H1 (cell line): ENCODE results near the gene EPB41L2. TPM values are rescaled to one million over a fixed set of nuclear protein-coding genes. Genes with fewer than 3 reads are reported as not detected.

Experiments
- CBX8 ChIP-seq: fragments of 300-800, 300-1000 bp; sonication (generic); IDR thresholded peaks from 2 replicates; pipeline ENCODE4 v1.7.1; 2016; ENCODE audit warnings: low read depth, low read length, borderline replicate concordance
- polyA plus RNA-seq, 7 experiments: library from polyadenylated mRNA; depleted of rRNA in 3 of 7; stranded (reverse) in 5 of 7; unstranded in 2 of 7; fragments of >200 nt in 5 of 7; fragments of 200-250 nt in 2 of 7; gene quantifications; 1 replicate in 5 of 7; 2 replicates in 1 of 7; 4 replicates in 1 of 7; pipeline versions ENCODE4 v1.2.1 to v1.2.3, GENCODE V29; 2011 to 2013; ENCODE audit warnings: missing spikeins in 2 of 7, mixed read lengths in 2 of 7
- total RNA-seq: library from RNA; stranded (reverse); fragmentation: NEBNext Ultra II Directional; extraction: Animal tissue kit (Norgen Biotek cat#: 25700); gene quantifications from 2 replicates; pipeline ENCODE4 v1.2.1, GENCODE V29; 2021
- TF ChIP-seq, protein P1 (sequence below), 3 experiments: IDR thresholded peaks; 1 replicate in 2 of 3; 2 replicates in 1 of 3; pipeline versions ENCODE4 v1.5.1 to v1.6.1; 2011; ENCODE audit warnings: low read length in 3 of 3, mild to moderate bottlenecking in 3 of 3, inconsistent platforms in 2 of 3, low read depth in 1 of 3, moderate library complexity in 1 of 3; ENCODE audit not compliant: insufficient read depth in 1 of 3; ENCODE audit errors: control extremely low read depth in 1 of 3

EPB41L2 gene
- total and polyA plus RNA-seq, 2 of the 8 experiments (the other 6 are each of a cell fraction or from before 2014, with no cell fraction given): 22.5 to 123 TPM

DNA sequence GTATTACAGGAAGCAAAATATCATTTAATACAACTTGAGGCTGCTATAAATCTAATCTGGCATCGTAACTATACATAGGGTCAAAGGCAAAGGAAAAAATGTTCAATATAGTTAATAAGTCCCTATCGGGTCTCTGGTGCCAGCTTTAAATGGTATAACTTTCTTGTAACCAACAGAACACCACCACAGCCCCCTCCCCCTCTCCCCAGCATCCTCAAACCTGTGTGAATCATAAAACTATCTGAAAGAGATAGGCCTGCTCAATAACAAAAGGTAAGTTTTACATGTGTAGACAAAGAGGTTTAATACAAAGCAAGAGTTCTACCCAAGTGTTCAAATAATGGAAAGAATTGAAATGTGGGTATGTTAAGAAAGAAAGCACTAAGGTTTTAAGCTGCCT lies 223.7 kb downstream of the EPB41L2 start (continued):
- TF ChIP-seq, protein P1, sequence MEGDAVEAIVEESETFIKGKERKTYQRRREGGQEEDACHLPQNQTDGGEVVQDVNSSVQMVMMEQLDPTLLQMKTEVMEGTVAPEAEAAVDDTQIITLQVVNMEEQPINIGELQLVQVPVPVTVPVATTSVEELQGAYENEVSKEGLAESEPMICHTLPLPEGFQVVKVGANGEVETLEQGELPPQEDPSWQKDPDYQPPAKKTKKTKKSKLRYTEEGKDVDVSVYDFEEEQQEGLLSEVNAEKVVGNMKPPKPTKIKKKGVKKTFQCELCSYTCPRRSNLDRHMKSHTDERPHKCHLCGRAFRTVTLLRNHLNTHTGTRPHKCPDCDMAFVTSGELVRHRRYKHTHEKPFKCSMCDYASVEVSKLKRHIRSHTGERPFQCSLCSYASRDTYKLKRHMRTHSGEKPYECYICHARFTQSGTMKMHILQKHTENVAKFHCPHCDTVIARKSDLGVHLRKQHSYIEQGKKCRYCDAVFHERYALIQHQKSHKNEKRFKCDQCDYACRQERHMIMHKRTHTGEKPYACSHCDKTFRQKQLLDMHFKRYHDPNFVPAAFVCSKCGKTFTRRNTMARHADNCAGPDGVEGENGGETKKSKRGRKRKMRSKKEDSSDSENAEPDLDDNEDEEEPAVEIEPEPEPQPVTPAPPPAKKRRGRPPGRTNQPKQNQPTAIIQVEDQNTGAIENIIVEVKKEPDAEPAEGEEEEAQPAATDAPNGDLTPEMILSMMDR (IDR thresholded peaks at IDR 0.05; ENCODE audit: control extremely low read depth in 1 of 3, insufficient read depth in 1 of 3, low read depth in 1 of 3, low read length in 3 of 3): no peak
- no peak for TF ChIP-seq CBX8
- TF ChIP-seq, all 59 proteins: peak for 0
